Measurements from ENCODE around the gene SLIT2.

SLIT2 gene

DNA sequence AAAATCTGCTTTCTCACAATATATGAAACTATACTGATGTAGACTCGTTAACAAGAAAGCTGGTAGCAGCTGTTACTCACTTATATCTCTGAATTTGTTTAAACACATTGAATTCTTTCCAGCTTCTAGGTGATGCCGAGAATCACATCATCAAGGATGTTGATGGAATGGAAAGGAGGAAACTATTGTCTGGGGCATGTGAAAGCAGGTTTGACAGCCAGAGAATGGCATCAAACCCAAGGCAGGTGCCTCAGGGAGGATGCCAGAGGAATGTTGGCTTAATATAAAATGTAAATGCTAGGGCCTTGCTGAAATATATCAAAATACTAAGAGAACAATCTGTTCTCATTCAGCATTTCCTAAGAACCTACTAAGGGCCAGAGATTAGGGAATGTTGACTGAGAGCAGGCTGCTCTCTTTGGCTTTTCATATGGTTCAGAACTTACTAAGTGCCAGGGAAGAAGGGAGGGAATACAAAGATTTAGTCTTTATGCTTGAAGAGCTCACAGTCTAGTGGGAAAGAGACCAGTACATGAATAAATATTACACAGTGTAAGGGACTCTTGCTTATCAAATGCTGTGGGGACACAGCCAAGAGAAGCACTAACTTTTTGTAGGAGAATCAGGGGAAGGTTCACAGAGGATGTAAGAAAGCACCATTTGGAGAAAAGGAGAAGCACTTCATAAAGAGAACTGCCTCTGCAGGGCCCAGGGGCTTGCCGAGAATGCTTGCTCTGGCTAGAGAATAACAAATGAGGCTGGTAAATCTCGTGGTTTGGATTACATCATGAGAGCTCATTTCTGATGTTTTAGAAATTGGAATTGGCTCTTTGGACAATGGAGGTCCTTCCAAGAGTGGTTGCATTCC, 14.7 kb downstream of the SLIT2 start:
- no peak for DNase-seq

DNA sequence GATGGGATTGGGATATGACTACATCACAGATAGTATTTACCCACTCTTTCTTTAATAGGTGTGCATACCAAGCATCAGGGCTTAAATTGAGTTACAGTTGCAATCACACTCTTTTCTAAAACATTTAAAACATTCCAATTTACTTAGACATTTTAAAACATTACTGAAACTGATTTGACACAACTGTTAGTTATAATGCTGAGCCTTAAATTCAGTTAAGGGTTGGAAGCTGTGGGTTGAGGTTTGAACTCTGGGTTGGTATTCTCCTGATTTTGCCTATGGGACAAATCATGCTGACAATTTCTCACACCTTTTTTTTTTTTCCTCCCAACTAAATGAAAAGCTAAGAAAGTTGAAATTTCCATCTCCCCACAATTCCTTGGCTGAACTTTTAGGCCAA, 16.3 kb downstream of the SLIT2 start:
- no peak for DNase-seq

DNA sequence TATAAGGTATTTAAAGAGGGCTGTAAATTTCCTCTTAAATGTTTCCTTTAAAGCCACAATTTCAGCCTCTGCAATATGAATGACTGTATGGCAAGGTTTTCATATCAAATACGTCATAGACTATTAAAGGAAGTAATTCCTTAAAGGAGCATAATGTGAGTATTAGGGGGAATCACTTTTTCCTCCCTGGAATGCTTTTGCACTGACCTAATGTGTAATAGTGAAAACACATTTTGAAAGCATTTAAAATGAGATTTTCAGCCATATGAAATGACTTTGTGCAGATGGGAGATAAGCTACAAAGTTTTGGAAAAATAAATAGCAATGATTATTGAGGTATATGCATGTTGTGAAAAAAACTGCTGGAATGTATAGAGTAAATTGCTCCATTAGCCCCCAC, 17.6 kb downstream of the SLIT2 start:
- no peak for DNase-seq

DNA sequence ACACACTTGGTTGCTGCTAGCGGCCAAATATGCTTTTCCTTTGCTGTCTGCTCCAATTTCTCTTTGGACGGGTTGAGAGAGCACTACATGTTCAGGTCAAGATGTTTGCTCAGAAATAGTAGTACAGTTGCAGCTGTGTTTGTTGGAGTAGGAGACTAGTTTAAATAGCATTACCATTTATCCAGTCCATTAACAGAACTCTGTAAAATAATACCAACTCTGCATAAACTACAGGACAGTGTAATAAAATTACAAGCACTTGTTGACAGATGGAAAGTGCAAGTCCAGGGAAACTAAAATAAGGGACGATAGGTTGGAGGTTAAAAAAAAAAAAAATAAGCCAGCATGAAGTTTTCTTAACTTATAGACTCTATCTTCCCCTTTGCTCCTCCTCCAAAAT, 20.2 kb downstream of the SLIT2 start:
- DNase-seq = peak in 1 of 2 experiments; percentile 16

DNA sequence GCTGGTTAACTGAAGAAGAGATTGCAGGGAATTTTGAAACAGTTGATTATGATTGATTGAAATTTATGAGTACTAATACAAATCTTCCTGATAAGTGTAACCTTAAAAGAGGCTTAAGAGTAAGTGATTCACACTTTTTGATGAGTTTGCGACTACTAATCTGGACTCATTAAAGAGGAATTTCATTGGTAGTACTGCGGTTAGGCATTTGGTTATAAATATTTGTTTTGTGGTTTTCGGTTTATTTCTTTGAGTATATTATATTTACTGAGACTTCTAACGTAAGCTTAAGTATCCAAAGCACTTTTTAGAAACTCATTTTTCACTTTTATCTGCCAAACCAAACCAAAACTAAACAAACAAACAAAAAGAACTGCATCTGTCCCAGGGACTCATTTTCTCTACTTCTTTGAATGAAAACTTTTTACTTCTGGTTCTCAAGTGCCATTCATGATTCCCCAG, 20.7 kb downstream of the SLIT2 start:
- no peak for DNase-seq

DNA sequence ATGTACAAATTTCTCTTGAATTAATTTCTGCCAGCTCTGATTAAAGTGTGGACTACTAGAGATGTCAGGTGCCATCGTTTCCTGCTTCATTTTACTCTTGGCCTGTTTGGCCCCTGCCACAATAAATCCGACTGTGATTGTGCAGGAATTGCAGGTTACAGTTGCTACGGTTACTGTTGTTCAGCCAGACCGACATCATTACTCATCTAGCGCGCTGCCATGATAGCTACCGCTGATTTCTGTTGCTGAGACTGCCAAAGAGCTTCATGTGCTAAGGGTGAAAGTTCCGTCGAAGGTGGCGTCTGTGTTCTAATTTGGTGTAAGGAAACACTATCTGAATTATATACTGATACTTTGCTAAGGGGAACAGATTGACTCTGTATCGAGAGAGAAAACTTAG, 22.1 kb downstream of the SLIT2 start:
- DNase-seq = no peak

DNA sequence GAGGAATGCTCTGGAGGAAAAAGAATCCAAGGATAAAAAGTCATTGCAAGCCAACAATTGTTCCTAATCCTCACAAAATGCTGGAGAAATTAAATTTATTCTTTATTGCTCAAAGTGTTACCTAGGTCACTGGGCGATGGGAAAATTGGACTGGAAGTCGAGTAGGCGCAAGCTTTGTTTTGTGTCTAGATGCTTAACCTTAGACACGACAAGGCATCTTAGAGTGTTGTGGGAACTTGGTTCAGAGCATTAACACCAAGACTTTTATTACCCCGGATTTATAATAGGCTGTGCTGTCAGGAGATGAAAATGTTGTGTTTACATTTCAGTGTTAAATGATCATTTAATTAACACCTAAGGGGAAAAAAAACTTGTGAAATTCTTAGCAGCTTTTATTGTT, 25.1 kb downstream of the SLIT2 start:
- DNase-seq = no peak

DNA sequence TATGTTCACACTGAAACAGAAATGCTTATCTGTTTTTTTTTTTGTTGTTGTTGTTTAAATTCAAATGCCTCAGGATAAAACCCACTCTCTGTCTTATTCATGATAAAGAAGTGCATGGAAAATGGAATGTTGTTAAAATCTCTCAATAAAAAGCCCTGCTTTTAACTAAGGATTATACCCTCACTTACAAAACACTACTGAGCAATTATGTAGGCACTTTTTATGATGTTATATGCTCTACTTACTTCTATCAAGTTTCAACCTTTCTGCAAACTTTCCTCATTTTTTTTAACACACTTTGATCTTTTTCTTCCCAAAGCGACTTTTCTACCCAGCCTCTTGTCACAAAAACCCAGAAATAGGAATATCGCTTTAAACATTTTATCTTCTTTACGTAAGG, 26.5 kb downstream of the SLIT2 start:
- no peak for DNase-seq

DNA sequence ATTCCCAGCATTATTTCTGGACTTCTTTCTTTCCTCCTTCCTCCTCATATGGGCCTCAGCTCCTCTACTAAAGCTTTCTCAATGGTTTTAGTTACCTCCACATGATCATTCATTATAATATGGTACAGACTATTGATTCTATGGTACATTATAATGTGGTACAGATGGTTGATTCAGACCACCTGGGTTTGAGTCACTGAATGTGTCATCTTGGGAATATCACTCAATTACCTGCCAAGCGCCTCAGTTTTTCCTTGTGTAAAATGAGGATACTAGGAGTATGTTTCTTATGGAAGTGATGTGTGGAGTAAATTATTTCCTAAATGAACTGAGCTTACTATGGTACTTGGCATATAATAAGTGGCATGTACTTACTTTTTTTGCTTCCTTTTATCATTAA, 27.7 kb downstream of the SLIT2 start:
- DNase-seq = no peak

DNA sequence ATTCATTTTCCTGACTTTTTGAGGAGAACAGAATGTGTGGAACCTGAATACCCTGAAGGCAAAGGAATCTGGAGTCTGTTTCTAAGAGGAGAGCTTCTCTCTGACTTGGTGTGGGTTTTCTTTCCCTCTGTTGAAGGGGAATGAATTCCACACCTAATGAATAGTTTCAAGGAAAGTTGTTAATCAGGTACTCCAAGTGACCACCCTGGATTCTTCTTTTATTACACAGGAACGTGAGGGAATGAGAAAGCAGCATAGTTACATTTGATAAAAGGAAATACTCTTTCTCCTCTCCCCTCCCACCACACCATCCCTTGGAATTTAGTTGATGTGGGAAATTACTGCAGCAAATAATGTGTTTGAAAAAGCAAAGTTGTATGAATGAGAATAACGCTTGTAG, 29.7 kb downstream of the SLIT2 start:
- DNase-seq = no peak

DNA sequence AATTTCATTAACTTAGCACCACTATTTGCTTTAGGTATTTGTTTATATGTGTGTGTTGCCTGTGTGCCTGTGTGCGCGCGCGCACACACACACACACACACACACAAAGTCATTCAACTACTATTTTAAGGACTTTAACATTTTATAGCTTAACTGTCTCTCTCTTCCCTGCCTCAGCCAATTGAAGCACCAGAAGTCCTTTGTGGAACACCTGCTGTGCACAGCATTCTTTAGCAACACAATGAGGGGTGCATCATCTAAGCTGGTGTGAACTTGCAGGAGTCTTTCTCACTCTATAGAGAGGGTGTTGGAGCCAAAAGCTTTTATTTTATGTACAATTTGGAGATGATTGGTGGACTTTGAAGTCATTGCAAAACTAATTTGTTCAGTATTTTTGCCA, 31.3 kb downstream of the SLIT2 start:
- no peak for DNase-seq

DNA sequence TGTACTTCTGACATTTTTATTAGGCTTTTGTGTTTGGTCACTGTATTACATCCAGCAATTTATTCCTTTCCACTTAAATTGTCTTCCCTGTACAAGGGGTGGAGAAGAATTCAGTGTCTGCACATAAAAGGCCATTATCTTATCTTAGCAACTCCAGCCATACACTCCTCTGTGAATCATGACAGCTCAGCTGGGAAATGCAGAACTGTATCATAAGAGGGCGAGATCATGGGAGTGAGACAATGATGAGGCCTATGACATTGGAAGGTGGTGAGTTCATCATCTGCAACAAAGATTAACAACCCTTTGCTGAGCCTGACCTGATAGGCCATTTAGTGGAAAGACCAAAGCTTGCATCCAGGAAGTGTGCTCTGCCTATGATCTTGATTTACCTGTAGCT, 33.3 kb downstream of the SLIT2 start:
- DNase-seq = no peak

DNA sequence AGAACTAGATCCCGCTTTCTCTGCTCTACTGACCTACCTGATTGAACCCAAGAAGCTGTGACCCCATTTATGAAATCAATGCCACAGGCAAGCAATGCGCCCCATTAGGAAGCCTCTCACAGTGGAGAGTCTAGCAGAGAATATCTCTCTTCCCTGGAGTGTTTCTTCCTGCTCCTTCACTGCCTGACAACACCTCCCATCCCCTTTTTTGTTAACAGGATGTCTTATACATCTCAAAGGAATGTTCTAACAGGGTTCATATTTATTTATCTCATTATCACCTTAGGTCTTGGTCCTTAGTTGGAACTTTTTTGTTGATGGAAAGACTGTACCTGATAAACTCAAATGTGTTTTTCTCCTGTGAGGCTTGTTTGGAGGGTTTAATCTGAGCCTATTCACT, 35.5 kb downstream of the SLIT2 start:
- DNase-seq = no peak

DNA sequence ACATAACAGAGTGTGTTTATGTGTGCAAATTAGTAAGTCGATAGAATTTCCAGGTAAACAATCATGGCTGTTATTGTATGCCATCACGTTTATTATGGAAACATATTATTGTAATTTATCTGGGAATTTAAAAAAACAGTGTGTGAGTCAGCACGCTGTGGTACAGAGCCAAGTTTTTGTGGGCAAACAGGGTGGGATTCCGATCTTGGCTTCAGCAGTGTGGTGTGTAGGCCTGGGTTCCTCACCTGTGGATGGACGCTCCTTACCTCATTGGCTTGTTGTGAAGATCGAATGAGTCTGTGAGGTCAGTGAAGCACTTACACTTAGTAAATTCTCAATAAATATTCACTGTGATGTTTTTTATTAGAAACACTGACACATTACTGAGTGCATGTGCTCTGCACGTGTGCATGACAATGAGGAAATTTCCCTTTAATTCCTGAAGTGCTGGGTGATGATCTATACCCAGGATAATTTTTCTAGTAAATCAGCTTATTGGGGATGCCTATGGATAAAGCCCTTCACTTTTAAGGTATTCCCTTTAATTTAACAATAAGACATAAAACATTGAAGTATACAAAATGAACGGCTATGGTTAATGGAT, 36.4 kb downstream of the SLIT2 start:
- no peak for DNase-seq

DNA sequence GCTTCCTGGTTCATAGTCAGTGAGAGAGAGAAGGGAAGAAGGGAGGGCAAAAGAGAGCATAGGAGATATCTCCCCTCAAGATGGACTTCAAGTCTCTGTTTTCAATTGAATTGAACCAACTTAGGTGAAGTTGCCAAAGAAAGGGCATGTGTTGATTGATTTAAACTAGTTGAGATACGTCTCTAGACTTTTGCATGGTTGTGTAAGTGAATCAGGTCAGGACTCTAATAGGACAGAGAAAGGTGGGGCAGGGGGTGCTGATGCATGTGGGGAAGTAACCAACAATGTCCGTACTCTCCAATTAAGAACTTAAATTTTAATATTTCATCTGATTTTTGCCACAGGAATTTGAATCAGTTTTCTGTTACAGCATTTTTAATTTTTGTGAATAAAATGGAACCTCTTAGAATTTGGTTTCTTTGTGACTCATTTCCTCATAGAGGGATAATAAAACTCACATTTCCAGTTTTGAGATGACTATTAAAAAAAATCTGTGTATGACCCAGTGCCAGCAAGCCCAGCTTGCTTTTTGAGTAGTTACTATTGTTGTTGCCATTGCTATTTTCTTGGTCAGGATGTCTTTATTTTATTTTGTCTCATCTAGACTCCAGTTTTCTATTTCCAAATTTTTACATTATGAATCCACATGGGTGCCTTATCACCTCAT, 37.3 kb downstream of the SLIT2 start:
- no peak for DNase-seq

DNA sequence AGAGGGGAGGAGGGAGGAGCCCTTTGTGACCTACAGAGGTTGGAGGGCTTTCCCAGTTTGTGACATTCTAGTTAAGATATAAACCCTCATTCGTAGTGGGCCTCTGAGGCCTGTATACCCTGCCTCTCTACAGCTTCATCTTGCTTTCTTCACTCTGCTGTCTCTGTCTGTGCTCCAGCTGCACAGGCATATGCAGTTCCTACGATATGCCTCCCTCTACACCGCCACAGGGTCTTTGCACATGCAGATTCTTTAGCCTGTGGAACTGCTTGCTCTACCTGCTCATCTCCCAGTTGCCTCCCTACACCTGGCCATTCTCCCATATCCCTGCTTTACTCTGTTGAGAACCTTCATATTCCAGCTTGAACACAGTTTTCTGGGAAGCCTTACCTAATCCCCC, 38.1 kb downstream of the SLIT2 start:
- DNase-seq = no peak

DNA sequence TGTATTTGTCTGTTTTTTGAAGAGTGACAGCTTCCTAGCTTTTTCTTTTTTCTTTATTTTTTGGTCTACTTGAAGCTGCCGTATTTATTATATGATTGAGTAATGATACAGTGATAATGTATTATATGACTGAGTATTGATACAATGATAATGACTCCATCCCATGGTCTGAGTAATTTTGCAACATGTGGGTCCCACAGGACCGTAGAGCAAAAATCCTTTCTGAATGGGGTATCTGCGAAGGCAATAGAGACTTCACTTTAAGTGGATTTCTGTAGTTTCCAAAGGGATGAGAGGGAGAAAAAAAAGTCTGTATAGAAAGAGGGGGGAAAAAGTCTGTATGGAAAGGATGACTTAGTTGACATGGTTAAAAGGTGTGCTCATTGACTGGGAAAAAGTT, 41.0 kb downstream of the SLIT2 start:
- no peak for DNase-seq

DNA sequence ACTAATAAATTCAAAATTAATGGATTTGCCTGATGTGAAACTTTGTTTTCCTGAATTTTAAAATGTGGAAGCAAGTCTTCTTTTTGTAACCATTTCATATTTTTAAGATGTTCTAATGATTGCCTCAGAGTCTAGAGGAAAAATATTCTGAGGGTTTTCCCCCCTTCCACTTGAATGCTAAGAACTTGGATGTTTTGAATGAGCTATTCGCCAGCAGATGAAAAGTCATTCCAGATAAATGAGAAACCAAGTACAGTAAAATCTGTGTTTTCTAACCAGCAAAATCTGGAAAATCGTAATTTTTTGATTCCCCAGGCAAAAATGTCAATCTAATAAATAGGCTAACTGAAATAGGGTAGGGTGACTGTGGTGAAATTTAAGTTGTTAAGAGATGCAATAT, 45.6 kb downstream of the SLIT2 start:
- no peak for DNase-seq

DNA sequence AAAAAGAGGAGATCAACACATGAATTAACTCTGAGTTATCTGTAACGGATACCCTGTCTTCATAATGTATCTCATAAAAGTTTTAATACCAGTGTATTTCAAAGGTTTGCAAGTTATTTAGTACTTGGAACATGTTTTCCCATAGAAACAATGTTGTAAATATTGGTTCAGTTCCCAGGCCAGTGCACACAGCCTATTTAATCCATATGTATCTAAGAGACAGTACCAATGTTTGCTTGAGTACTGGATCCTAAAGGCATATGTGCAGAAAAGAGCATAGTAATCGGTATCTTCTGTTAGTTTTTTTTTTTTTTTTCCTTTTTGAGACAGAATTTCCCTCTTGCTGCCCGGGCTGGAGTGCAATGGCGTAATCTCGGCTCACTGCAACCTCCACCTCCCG, 46.1 kb downstream of the SLIT2 start:
- DNase-seq = no peak

DNA sequence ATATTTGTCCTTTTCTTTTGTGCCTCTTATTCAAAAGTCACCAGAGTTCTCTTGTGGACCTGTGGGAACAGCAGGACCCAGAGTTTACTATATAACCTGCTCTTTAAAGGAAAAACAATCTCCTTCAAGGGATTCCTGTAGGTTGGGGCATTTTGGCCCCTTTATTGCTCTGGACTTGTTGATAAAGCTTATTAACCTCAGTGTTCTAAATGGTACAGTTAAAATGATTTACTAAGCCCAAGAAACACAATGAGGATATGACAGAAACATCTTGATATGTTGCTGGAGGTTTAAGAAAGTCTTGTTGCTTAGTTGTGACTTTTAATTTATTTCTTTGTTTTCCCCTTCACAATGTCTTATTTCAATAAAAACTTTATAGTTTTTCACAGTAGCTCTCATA, 46.8 kb downstream of the SLIT2 start:
- DNase-seq = no peak

DNA sequence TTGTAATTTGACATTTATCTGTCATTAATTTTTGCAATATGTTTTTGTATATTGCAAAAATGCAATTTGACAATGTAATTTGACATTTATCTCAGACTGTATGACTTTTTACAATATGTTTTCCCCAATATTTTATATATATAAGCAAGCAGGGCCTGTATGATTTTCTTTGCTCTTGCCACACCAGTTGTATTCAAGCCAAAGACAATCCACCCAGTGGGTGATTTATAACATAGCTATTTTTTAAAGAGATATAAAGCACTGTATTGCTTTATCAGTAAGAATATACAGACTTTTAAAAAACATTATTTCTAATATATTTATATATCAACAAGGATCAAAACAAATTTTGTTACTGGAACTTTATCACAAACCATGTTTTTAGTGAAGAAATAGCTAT, 47.3 kb downstream of the SLIT2 start:
- no peak for DNase-seq

DNA sequence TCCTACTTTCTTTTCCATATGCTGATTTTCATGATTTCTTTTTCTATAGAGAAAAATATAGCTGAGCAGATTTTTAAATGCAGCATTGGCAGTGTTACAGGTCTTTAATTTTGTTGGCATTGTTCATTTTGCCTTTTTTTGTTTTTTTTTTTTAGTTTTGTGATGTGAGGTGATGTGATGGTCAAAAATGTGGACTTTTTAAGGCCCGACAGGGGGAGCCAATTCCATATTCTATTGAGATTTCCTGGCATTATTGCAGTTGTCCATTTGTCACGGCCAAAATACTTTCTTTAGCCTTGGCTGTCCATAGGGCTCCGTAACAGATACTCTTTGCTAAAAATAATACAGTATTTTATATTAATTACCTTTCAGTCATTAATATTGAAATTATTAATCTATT, 47.8 kb downstream of the SLIT2 start:
- DNase-seq = no peak

DNA sequence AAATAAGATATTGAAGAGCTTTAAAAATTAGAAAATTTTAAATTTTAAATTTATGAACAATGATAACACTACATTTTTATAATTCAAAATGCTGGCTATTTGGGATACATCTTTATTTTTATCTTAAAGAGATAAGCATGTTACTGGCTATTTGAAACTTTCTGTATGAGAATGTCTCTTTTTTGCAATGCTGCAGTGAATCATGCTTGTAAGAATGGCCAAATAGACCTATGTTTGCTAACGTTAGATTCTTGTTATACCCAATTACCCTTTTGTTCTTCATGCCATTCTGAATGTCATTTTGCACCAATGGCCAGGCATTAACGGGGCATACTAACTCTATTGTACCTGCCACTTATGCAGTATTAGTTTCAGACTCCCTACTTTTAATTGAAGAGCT, 49.5 kb downstream of the SLIT2 start:
- DNase-seq = no peak

Measured in SHP77 (cell line).